GM18502 (cell line): ENCODE results near the gene KAZN.

Experiments
- ATAC-seq: cut with Tn5 transposase; IDR thresholded peaks from one replicate; pipeline ENCODE4 v1.9.1; 2021; ENCODE audit warnings: mild to moderate bottlenecking; ENCODE audit not compliant: unreplicated experiment, poor library complexity

The KAZN gene

DNA sequence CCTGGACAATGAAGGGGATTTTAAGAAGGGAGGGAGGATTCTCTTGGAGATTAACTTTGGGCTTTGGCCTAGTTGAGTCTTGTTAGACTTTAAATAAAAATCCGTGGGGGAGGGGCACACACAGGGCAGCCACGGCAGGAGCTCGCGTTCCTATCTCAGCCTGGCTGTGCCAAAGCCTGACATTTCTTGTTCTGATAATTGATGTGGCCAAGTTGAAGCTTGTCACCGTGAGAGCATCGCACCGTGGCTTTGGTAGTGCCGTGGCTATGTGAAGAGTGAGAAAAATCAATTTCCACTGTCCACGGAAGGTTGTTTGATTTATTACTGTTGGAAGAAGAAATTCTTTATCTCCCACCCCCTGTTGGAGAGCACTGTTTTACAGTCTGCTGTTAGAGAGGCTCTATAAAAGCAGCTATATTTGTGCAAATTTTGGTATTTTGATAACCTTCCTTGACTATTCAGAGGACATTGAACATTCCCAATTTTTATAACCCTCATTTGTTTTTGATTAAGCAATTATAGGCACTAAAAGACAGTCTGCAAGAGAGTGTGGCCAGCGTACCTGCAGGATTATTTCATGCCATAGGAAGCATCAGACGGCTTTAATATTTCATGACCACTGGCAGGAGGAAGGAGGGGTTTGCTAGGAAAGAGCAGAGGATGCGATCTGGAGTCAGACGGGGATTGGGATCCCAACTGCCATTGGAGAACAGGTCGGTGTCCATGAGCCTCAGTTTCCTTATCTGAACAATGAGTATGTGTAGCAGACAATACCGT lies 160.7 kb downstream of the KAZN start:
- ATAC-seq: no peak

DNA sequence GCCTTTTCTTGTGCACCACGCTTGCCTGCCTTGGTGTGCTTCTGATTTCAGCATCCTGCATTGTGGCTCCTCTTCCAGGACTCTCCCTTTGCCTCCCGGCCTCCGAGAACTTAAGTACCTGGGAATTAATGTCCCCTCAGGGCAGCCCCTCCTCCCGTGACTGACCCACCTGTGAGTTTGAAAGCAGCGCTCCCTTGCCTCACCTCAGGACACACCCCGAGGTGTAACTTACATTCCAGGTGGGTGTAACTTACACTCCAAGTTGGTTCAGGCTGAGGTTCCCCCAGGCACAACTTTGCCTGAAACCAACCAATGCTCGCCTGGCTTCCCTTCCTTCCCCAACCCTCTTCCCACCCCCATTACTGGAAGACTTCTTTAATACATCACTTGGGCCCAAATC lies 161.4 kb downstream of the KAZN start:
- no peak for ATAC-seq

DNA sequence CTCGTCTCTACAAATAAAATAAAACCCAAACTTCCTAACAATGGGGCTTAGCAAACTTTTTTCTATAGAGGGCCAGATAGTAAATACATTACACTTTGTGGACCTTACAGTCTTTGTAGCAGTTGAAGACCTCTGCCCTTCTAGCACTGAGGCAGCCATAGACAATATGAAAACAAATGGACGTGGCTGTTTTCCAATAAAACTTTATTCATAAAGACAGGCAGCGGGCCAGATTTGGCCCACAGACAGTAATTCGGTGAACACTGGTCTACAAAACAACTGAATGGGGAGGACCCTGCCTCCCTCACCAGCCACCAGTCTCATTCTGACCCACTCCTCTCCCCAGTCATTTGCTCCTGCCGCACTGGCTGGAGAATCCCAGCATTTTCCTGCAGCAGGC lies 162.3 kb downstream of the KAZN start:
- no peak for ATAC-seq

DNA sequence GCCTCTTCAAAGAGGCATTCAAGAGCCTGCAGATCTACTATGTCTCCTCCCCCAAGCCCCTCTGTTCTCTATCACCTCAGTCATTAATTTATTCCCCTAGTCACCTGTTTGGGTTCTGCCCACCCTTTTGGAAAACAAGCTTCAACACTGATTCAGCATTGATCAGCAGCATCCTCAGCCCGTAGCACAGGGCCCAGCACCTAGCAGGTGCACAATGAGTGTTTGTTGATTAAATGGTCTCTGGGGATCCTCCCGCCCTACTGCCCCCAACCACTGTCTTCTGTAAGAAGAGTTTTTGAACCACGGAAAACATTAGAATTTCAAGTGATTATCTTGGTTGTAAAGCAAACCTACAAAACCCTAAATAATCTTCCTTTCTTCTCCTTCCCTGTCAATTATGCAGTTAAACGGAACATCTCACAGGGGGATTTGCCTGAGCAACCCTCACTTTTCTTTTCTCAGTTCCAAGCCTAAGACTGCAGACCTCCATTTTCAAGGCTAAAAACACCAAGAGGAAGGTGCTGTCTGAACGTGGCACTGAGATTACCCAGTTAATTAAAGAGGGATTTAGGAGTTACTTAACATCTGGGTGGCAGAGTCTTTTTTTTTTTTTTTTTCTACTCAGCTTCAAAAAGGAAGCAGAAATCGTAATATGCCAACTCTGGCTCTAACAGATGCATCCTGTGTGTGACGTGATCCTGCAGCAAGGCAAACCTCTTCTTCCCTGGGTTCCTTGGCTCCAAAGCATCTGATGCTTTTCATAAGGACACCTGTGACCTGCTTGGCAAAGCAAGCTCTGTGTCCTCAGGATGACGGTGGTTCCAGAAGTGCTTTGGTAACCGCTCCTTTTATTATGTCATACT lies 163.0 kb downstream of the KAZN start:
- no peak for ATAC-seq

DNA sequence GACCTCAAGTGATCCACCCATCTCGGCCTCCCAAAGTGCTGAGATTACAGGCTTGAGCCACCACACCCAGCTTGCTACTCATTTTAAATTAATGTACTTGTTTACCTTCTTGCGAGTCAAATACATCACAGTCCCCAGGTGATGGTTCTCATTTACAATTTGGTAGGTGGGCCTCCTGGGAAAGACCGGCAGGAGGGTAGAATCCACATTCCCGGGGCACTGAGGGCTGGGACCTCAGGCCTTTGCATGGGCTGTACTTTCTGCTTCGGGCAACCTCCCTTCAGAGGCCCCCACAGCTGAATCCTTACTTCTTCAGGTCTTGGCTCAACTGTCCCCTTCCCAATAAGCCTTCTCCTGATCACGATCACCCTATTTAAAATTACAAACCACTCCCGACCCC lies 165.5 kb downstream of the KAZN start:
- ATAC-seq: no peak

DNA sequence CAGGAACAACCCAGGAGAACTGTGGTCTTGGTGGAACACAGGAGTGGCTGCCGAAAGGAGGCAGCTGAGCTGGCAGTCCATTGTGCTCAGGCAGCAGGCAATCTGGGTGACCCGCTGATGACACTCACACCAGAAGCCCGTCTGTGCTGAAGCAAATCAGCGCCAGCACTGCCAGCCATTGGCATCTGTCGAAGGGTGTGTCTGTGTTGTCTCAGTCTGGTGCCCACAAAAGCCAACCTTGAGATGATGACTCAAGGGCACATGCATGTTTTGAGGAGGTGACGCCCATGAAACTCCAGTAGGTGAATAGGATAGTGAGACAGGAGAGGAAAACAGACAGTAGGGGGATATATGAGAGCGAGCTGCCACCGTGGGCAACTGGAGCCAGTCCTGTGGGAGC lies 167.3 kb downstream of the KAZN start:
- ATAC-seq: no peak

DNA sequence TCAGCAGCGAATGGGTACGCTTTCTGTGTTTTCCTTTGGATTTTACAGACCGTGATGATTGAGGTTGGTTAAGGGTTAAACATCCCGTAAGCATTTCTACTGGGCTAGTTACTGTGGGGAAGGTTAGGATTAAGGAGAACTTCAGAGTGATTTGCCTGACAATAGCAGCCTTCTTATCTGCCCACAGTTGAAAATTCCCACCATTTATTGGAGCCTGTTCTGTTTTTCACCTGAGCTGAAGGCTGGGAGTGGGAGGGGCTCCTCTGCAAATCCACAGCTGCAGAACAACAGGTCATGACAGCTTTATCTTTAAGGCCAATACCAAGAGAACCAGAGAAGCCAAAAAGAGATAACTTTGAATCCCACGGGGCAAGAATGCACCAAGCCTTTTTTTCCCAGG lies 168.6 kb downstream of the KAZN start:
- ATAC-seq: no peak

DNA sequence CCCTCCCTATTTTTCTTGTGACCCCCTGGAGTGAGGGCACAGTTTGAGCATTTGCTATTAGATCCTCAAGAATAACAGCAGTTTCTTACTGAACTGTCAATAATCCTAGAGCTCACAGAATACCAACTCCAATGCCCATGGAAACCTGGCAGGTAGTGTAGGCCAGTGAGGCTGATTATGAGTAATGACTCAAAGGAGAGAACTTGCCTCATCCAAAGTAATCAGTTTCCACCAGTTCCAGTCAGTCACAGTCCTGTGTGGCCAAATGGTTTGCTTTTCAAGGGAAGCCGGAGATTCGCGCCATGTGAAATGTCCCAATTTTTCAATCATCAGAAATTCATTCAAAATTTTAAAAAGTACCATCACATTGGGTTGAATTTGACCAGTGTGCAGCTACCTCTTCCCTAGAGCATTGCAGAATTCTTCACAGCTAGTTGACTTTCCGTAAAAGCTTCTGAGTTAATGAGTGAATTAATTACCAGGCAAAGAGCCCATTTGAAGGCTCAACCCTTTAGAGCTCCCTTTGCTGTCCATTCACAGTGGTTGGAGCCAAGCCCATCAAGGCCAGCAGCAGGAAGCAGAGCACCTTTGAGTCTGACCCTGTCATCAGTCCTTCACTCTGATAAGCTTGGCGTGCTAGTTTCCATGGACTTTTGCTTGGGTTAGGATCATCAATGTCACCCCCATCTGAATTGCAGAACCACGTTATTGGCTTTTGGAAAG lies 170.3 kb downstream of the KAZN start:
- no peak for ATAC-seq

DNA sequence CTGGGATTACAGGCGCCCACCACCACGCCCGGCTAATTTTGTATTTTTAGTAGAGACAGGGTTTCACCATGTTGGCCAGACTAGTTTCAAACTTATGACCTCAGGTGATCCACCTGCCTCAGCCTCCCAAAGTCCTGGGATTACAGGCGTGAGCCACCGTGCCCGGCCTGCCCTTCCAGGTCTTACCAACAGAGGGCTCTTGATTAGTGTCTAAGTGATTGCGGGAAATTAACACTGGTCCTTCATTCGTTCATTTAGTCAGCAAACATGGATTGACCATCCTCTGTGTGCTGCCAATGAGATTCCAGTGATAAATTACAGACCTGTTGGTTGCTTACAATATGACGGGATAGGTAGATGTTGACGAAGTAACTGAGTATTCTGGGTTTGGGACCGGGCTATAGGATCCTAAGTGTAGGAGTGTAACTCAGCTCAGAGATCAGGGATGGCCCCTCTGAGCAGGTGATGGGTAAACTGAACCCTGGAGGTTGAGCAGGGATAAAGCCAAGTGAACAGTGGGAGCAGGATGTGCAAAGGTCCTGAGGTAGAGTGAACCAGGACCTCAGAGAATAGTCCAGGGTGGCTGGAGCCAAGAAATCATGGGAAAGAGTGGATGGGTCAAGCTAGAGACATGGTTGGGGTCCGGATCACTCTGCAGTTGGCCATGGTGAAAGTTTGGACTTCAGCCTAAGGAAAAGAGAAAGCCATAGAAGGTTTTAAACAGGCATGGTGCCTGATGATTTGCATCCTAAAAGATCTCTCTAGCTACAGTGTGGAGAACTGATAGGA lies 171.2 kb downstream of the KAZN start:
- no peak for ATAC-seq

DNA sequence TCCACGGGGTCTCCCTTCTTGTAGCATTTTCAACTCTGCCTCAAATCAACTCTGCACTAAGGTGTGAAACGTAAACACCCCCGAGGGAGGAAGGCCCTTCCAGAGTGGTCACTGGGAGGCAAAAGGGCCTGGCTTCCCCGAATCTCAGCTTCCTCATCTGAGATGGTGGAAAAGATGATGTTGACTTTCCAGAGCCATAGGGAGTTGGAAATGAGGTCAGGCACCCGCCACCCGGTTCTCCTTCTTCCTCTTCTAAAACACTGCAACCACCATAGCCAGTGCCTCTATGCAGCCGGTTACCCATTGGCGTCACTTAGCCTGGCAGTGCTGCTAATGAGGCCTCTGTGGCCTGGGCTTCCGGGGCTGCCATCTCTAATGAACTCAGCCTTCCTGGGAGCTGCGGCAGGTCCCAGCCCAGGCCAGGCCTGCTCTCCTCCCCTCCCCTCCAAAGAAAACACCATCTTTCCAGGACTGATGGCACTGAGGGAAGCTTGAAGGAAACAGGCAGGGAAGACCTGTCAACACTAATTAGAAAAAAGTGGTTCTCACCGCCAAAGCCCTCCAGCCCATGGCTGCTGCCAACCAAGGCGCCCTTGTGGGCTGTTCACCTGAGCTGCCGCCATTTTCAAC lies 175.0 kb downstream of the KAZN start:
- ATAC-seq: no peak

DNA sequence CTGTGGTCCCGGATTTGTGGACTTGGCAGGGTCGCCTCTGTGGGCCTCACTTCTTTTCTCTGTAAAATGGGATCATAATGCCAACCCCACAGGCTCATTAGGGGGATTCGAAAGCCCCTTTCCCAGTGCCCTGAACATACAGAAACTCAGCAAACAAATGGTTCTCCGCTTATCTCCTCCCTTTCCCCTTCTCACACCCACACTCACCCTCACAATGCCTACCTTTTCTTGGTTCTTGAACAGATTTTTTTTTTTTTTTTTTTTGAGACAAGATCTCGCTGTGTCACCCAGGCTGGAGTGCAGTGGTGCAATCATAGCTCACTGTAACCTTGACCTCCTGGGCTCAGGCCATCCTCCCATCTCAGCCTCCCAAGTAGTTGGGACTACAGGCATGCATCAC lies 175.7 kb downstream of the KAZN start:
- ATAC-seq: no peak

DNA sequence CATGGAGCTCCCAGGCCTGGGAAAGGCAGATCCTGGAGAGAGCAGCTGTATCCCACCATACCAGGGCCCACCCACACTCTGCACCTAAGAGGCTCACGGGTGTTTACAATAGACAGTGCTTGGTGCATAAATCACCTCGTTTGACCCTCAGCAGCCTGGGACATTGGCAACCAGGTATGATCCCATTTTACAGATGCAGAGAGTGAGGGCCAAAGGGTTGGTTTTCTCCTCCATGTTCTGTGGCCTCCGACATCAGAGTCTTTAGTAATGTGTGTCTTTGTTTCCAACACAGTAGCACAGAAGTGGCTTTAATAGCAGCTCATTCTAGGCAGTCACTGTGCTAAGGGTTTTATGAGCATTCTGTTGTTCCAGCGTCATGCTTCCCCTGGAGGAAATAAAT lies 176.5 kb downstream of the KAZN start:
- no peak for ATAC-seq

DNA sequence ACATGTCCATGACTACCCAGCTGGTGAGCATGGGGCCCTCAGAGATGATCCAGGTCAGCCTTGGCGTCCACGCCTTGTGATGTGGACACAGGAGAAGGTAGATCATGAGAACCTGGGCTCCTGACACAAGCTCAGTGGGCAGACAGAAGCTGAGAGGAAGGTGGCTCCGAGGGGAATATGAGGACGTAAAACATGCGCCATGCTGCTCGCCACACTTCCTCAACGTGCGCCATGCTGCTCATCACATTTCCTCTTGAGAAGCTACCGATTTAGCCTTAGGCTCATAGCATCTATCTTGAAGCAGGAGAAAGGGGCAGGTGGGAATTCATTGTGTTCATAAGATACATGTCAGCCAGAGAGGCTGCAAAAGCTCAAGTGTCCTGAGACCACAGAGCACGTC lies 176.9 kb downstream of the KAZN start:
- ATAC-seq: no peak

DNA sequence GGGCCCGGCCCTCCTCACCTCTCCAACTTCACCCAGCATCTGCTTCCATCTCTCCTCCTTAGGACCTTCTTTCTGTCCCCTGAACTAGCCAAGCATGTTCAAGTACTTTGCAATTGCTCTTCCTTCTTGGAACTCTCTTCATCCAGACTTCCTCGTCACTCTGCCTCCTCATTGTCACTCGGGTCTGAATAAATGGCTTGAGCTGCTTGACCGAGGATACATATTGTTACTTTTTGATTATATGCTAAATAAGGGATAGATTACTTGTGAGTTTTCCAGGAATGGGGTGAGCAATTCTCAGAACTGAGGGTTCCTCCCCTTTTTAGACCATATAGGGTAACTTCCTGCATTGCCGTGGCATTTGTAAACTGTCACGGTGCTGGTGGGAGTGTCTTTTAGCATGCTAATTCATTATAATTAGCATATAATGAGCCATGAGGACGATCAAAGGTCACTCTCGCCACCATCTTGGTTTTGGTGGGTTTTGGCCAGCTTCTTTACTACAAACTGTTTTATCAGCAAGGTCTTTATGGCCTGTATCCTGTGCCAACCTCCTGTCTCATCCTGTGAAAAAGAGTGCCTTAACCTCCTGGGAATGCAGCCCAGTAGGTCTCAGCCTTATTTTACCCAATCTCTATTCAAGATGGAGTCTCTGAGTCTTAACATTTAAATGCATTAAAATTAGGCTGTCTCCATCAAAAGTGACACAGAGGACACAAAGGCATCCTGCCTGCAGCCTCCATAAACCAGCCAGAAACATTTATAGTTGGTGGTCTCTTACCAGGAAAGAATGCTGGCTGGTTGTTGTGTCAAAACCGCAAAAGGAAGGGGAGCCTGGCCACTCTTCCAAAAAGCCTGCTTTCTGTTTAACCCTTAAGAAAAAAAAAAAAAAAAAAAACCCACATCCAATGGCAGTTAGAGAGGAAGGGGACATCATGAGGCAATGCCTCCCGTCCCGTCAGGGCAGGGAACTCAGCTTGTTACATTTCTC lies 179.3 kb downstream of the KAZN start:
- ATAC-seq: no peak

DNA sequence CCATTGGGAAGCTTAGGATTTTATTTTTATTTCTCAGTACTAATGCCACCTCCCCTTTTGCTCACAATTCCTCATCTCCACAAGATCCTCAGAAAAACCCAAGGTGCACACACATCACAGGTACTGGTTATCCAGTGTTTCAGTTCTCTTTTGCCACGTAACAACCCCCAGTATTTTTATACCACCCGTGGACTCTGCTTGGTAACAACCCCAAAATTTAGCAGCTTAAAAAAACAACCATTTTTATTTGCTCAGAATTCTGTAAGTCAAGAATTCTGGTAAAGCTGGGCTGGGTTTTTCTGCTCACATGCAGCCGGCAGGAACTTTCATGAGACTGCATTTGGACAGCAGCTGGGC lies 180.0 kb downstream of the KAZN start:
- no peak for ATAC-seq

DNA sequence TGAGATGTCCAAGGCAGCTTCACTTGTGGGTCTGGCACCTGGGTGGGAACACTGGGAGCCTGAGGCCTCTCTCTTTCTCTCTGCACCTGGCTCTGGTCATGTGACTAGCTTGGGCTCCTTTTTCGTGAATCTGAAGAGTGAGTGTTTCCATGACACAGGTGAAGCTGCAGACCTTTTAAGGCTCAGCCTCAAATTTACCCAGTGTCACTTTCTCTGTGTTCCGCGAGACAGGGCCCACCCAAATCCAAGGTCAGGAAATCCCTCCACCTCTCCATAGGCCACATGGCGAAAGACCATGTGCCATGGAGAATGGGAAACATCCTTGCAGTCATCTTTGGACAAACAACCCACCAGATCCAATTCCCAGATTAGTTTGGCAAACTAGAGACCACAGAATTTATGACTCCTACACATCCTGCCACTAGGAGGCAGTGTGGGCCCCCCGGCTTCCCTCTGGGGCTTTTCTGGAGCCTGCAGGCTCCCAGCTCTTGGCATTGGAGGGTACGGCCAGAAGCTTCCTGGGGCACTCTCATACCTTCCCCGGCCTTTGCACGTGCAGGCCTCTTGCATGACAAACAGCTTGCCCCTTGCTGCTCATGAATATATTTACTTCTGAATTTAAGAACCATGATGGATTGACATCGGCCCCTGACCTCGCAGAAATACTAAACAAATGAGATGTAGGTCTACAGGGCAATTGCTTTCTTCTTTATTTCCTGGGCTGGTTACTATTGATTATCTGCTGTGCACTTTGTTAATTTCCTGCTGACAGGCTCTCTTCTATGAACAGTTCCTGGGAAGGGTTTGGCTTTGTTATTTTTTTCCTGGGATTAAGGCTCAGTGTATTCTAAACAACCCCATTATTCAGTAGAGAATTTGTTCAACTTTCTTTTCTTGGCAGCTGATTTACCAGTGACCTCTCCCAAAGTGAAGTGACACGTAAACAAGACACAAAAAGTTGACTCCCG lies 180.7 kb downstream of the KAZN start:
- ATAC-seq: no peak

DNA sequence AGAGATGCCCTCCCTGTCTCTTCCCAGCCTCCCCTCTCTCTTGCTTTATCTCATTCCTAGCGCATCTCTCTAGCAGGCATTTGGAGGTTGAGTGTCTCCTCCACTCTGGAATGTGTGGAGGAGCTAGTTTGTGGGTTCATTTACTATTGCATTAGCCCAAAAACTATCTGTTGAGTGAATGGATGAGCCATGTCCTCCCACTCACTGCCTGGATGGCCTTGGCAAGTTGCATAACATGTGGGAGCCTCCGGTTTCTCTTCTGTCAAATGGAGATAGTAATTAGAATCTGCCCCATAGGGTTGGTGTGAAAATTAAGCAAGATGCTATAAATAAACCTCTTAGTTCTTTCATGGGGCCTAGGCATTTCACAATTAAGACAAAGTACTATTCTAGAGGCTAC lies 181.8 kb downstream of the KAZN start:
- ATAC-seq: no peak

DNA sequence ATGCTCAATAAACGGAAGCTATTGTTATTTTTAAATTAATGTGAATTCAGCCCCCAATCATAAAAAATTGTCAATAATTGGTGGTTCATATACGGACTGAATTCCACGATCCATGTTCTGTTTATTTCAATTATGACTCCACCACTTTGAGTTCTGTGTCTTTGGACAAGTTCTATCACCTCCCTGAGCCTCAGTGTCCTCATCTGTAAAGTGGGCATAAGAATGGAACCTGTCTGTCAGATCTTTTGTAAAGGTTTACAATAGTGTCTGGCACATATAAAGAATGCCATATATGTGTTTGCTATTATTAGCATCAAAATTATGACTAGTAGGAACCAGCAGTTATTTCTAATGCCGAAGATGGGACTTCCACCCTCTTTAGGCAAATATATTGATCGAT lies 183.3 kb downstream of the KAZN start:
- ATAC-seq: no peak
